Measurements from ENCODE around the gene KRTAP5-11.
"Not testable (repeated sequence)": the region's sequence is repeated elsewhere in the genome, so short reads cannot be mapped to it uniquely, and the experiment has no call there.

Gene KRTAP5-11

GRCh38 chr11:71582309-71582895 lies at the start of gene KRTAP5-11:
TSS of gene KRTAP5-11 (minus strand) at chr11:71582875. CDS start at chr11:71582837, 38 bp downstream.
- no peak for DNase-seq

- not testable (repeated sequence) for DNase-seq
Observed at GRCh38 chr11:71631551-71631950, 48.9 kb upstream of the KRTAP5-11 start.

- DNase-seq = not testable (repeated sequence)
Observed at GRCh38 chr11:71630071-71630470, 47.4 kb upstream of the KRTAP5-11 start.

- DNase-seq = not testable (repeated sequence)
Observed at GRCh38 chr11:71628943-71629342, 46.3 kb upstream of the KRTAP5-11 start.

GRCh38 chr11:71623226-71623625 lies 40.6 kb upstream of the KRTAP5-11 start:
- DNase-seq = not testable (repeated sequence)

- not testable (repeated sequence) for DNase-seq
Observed at GRCh38 chr11:71622561-71622960, 39.9 kb upstream of the KRTAP5-11 start.

GRCh38 chr11:71615003-71615402 lies 32.3 kb upstream of the KRTAP5-11 start:
- not testable (repeated sequence) for DNase-seq

GRCh38 chr11:71614366-71614917 lies 31.8 kb upstream of the KRTAP5-11 start:
- DNase-seq = not testable (repeated sequence)

GRCh38 chr11:71613931-71614330 lies 31.3 kb upstream of the KRTAP5-11 start:
- not testable (repeated sequence) for DNase-seq

GRCh38 chr11:71611218-71611910 lies 28.7 kb upstream of the KRTAP5-11 start:
- not testable (repeated sequence) for DNase-seq

GRCh38 chr11:71608272-71608671 lies 25.6 kb upstream of the KRTAP5-11 start:
- not testable (repeated sequence) for DNase-seq

- not testable (repeated sequence) for DNase-seq
Observed at GRCh38 chr11:71607520-71608216, 25.0 kb upstream of the KRTAP5-11 start.

GRCh38 chr11:71606853-71607519 lies 24.3 kb upstream of the KRTAP5-11 start:
- not testable (repeated sequence) for DNase-seq

- not testable (repeated sequence) for DNase-seq
Observed at GRCh38 chr11:71604798-71605488, 22.3 kb upstream of the KRTAP5-11 start.

GRCh38 chr11:71603221-71603620 lies 20.5 kb upstream of the KRTAP5-11 start:
- DNase-seq = not testable (repeated sequence)

GRCh38 chr11:71589546-71589920 lies 6.9 kb upstream of the KRTAP5-11 start:
- DNase-seq = not testable (repeated sequence)

GRCh38 chr11:71588822-71589545 lies 6.3 kb upstream of the KRTAP5-11 start:
- DNase-seq = not testable (repeated sequence)

- DNase-seq = not testable (repeated sequence)
Observed at GRCh38 chr11:71588314-71588713, 5.6 kb upstream of the KRTAP5-11 start.

GRCh38 chr11:71585673-71586072 lies 3.0 kb upstream of the KRTAP5-11 start:
- DNase-seq = not testable (repeated sequence)

- not testable (repeated sequence) for DNase-seq
Observed at GRCh38 chr11:71582969-71583368, 294 bp upstream of the KRTAP5-11 start.

GRCh38 chr11:71581826-71582225 lies 849 bp downstream of the KRTAP5-11 start:
- no peak for DNase-seq

Data from CD4-positive, alpha-beta T cell treated with Interleukin-6 for 4 hours (primary cell).